ENCODE results near the gene UBE2G2. TPM values are rescaled to one million over a fixed set of nuclear protein-coding genes. Genes with fewer than 3 reads are reported as not detected.

Gene UBE2G2
- total RNA-seq, 1 experiment from 2014 or later, result 91.3 TPM

DNA sequence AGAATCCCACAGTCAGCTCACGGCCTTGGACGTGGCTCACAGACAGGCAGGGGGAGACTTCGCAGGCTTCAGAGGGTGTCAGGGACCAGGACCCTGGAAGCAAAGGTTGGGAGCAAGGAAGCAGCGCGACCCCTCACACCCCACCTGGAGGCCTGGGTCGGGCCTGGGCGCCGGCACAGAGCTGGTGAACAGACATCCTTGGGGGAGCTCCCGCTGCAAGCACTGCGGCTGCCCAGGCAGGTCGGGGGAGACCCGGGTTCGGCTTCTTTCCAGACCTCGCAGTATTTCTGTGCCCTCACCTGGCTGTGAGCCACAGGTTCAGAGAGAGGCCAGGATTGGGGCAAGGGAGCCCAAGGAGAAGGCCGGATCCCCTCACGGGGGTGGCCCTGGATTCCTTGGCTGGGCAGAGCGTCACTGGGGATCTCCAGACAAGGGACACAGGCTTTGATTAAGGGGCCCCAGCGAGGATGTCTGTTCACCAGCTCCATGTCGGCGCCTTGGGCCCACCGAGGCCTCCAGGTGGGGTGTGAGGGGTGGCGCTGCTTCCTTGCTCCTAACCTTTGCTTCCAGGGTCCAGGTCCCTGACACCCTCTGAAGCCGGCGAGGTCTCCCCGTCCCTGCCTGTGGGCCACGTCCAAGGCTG, 52.4 kb downstream of the UBE2G2 start:
- H3K4me1 ChIP-seq, result no peaks in the 10 kb centered on the region
- H3K27me3 Mint-ChIP-seq (ENCODE audit: insufficient read depth, unreplicated experiment), result no peaks in the 10 kb centered on the region
- ChIA-PET CTCF (interaction anchor here (1.2 kb wide), 1 partner anchor 44 kb away, joined by 3 read pairs; no protein-coding TSS in a partner anchor), POLR2A (no interaction called here)
- TF ChIP-seq, protein P1, sequence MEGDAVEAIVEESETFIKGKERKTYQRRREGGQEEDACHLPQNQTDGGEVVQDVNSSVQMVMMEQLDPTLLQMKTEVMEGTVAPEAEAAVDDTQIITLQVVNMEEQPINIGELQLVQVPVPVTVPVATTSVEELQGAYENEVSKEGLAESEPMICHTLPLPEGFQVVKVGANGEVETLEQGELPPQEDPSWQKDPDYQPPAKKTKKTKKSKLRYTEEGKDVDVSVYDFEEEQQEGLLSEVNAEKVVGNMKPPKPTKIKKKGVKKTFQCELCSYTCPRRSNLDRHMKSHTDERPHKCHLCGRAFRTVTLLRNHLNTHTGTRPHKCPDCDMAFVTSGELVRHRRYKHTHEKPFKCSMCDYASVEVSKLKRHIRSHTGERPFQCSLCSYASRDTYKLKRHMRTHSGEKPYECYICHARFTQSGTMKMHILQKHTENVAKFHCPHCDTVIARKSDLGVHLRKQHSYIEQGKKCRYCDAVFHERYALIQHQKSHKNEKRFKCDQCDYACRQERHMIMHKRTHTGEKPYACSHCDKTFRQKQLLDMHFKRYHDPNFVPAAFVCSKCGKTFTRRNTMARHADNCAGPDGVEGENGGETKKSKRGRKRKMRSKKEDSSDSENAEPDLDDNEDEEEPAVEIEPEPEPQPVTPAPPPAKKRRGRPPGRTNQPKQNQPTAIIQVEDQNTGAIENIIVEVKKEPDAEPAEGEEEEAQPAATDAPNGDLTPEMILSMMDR (IDR thresholded peaks at IDR 0.05; ENCODE audit: insufficient read depth in 1 of 2, low read depth in 1 of 2, low read length in 1 of 2, severe bottlenecking in 1 of 2, unreplicated experiment in 1 of 2), result no peak
- no peaks in the 10 kb centered on the region for H3K36me3 Mint-ChIP-seq (ENCODE audit: insufficient read depth, unreplicated experiment)
- no peaks in the 10 kb centered on the region for H3K4me1 Mint-ChIP-seq (ENCODE audit: low read depth, unreplicated experiment)
- H3K27me3 ChIP-seq (replicated peaks; ENCODE audit: control insufficient read depth, insufficient read depth, low read length), result no peaks in the 10 kb centered on the region
- no peaks in the 10 kb centered on the region for H3K36me3 ChIP-seq (ENCODE audit: control insufficient read depth, insufficient read depth, low read length)
- H3K27ac Mint-ChIP-seq (ENCODE audit: unreplicated experiment), result no peak overlapping the region
- intact Hi-C loops (cut with micrococcal nuclease; ENCODE audit: unreplicated experiment), result no loop called here
- no peak for DNase-seq
- no peak overlapping the region for H3K4me3 Mint-ChIP-seq (ENCODE audit: unreplicated experiment)
- H3K4me3 ChIP-seq (ENCODE audit: low read depth, low read length), result no peak overlapping the region
- no peaks in the 10 kb centered on the region for H3K9me3 ChIP-seq
- H3K9me3 Mint-ChIP-seq (ENCODE audit: unreplicated experiment), result no peaks in the 10 kb centered on the region
- BruUV-seq (replicated peaks), result no TSS peak

DNA sequence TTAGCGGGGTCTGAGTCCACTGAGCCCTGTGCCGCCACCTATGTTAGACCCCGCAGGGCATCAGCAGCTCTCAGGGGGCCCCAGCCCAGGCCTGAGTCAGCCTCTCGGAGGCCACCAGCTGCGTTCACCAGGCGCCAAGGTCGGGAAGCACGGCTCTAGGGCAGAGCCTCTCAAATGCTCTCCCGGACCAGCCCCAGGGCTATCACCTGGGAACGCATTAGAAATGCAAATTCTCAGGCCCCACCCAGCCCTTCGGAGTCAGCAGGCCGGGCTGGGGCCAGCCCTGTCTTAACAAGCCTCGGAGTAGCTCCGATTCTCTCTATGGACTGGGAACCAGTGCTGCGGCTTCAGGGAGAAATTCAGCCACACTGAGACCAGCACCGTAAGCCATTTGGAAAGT, 53.0 kb downstream of the UBE2G2 start:
- no peaks in the 10 kb centered on the region for H3K36me3 Mint-ChIP-seq (ENCODE audit: insufficient read depth, unreplicated experiment)
- no peaks in the 10 kb centered on the region for H3K9me3 Mint-ChIP-seq (ENCODE audit: unreplicated experiment)
- H3K36me3 ChIP-seq (ENCODE audit: control insufficient read depth, insufficient read depth, low read length), result no peaks in the 10 kb centered on the region
- no peaks in the 10 kb centered on the region for H3K27me3 ChIP-seq (replicated peaks; ENCODE audit: control insufficient read depth, insufficient read depth, low read length)
- no peaks in the 10 kb centered on the region for H3K4me1 ChIP-seq
- H3K27ac Mint-ChIP-seq (ENCODE audit: unreplicated experiment), result no peak overlapping the region
- BruUV-seq (replicated peaks), result no TSS peak
- H3K4me3 Mint-ChIP-seq (ENCODE audit: unreplicated experiment), result no peak overlapping the region
- H3K9me3 ChIP-seq, result no peaks in the 10 kb centered on the region
- CTCF ChIA-PET, result interaction anchor here (1.2 kb wide), 1 partner anchor 45 kb away, joined by 3 read pairs; no protein-coding TSS in a partner anchor
- no peaks in the 10 kb centered on the region for H3K4me1 Mint-ChIP-seq (ENCODE audit: low read depth, unreplicated experiment)
- TF ChIP-seq, protein P1 (IDR thresholded peaks at IDR 0.05; ENCODE audit: insufficient read depth in 1 of 2, low read depth in 1 of 2, low read length in 1 of 2, severe bottlenecking in 1 of 2, unreplicated experiment in 1 of 2), result no peak
- POLR2A ChIA-PET, result no interaction called here
- DNase-seq, result no peak
- no peak overlapping the region for H3K4me3 ChIP-seq (ENCODE audit: low read depth, low read length)
- intact Hi-C loops (cut with micrococcal nuclease; ENCODE audit: unreplicated experiment), result no loop called here
- no peaks in the 10 kb centered on the region for H3K27me3 Mint-ChIP-seq (ENCODE audit: insufficient read depth, unreplicated experiment)

DNA sequence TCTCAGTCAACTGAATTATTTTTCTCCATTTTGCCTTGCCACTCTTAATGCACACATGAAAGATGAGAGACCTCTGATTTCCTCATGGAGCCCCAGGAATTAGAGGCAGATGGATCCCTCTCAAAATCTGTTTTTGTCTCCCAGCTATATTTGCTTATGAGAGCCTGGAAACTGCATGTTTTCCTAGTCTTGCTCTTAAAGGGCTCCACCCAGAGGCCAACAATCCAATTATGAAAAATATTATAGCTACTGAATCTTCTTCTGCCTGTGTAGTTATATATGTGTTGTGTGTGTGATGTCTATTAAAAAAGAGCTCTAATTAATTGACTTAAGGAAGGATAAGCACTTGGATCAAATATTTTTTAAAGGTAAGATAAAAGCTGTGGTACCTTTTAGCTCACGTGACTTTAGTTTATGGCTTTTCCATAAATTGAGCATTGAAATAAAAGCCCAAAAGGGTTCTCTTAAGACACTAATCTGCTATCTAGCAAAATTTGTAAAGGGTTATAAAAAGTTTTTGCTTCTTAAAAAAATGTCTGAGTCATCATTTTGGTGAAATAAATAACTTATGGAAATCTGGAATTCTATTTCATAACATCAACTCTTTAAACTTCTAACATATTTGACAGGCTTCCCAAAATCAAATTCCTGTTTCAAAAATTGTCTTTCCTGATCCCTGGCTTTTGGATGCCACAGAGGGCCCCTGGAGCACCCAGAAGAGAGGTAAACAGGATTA, 59.0 kb downstream of the UBE2G2 start:
- TF ChIP-seq, protein P1 (IDR thresholded peaks at IDR 0.05; ENCODE audit: insufficient read depth in 1 of 2, low read depth in 1 of 2, low read length in 1 of 2, severe bottlenecking in 1 of 2, unreplicated experiment in 1 of 2), result peak in 1 of 2 experiments; percentile 49
- Histone ChIP-seq H3K4me1 (no peaks in the 10 kb centered on the region), H3K9me3 (no peaks in the 10 kb centered on the region), H3K4me3 (ENCODE audit: low read depth, low read length) (no peak overlapping the region), H3K27me3 (replicated peaks; ENCODE audit: control insufficient read depth, insufficient read depth, low read length) (no peaks in the 10 kb centered on the region), H3K36me3 (ENCODE audit: control insufficient read depth, insufficient read depth, low read length) (no peaks in the 10 kb centered on the region)
- Mint-ChIP-seq H3K9me3 (ENCODE audit: unreplicated experiment) (no peaks in the 10 kb centered on the region), H3K27me3 (ENCODE audit: insufficient read depth, unreplicated experiment) (peaks cover 1% of the 10 kb centered on the region), H3K4me3 (ENCODE audit: unreplicated experiment) (no peak overlapping the region), H3K36me3 (ENCODE audit: insufficient read depth, unreplicated experiment) (no peaks in the 10 kb centered on the region), H3K27ac (ENCODE audit: unreplicated experiment) (no peak overlapping the region), H3K4me1 (ENCODE audit: low read depth, unreplicated experiment) (no peaks in the 10 kb centered on the region)
- ChIA-PET CTCF (interaction anchor here (0.6 to 2.6 kb wide), 15 partner anchors 9 to 281 kb away, joined by 3 to 46 read pairs (median 4); partner anchors contain the start of gene TSPEAR), POLR2A (interaction anchor here (0.6 kb wide), 1 partner anchor 232 kb away, joined by 3 read pairs; no protein-coding TSS in a partner anchor)
- intact Hi-C loops (cut with micrococcal nuclease; ENCODE audit: unreplicated experiment), result no loop called here
- DNase-seq, result peak in 1 of 2 experiments; percentile 40
- no TSS peak for BruUV-seq (replicated peaks)
